Measurements from ENCODE around the gene NOPCHAP1.

Gene NOPCHAP1

DNA sequence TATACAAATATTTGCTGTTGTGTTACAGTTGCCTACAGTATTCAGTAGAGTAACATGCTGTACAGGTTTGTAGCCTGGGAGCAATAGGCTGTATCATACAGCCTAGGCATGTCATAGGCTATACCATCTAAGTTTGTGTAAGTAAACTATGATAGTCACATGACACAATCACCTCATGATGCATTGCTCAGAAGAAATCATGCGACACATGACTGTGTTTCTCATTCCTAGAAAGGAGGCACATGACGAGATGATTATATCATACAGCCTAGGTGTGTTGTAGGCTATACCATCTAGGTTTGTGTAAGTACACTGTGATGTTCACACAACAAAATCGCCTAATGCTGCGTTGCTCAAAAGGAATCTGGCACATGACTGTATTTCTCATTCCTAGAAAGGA, 31.9 kb downstream of the NOPCHAP1 start:
- DNase-seq (ENCODE audit: extremely low read depth in 1 of 2, low read depth in 1 of 2), result no peak

GRCh38 chr12:105018776-105019175, 32.7 kb downstream of the NOPCHAP1 start:
- no peak for DNase-seq (ENCODE audit: extremely low read depth in 1 of 2, low read depth in 1 of 2)

- DNase-seq (ENCODE audit: extremely low read depth in 1 of 2, low read depth in 1 of 2), result no peak
These were observed 34.3 kb downstream of the NOPCHAP1 start for GRCh38 chr12:105020241-105020962.

DNA sequence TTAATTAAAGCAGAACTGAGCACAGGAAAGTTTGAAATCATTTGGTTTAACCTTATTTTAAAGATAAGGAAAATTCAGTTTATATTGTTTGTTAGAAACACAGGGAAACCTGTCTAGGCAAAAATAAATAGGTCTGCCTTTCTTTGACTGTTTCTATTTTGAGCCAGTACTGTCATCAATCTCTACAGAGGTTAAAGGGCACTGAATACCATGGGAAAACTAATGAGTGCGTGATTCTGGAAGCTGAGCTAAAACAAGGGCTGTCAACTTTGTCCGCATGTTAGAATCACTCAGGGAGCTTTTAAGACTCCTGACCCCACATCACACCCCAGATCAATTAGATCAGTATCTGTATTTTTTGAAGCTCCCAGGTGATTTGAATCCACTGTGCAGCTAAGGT, 38.8 kb downstream of the NOPCHAP1 start:
- DNase-seq (ENCODE audit: extremely low read depth in 1 of 2, low read depth in 1 of 2), result no peak

- no peak for DNase-seq (ENCODE audit: extremely low read depth in 1 of 2, low read depth in 1 of 2)
These were observed 39.8 kb downstream of the NOPCHAP1 start for GRCh38 chr12:105025890-105026289.

DNA sequence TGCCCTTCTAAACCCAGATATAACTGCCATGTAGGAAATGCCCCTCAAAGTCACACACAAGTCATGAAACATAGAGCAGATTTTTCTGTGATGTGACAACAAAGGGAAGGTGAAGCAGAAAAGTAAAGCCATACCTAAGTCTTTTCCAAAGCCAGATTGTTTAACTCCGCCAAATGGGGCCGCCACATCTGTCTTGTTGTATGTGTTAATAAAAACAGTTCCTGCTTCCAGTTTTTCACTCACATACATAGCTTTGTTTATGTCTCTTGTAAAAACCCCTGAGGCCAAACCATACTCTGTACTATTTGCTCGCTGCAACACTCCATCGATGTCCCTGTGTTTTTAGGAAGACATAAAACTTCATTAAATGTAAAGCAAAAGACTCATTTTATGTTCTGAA, 40.3 kb downstream of the NOPCHAP1 start:
- DNase-seq (ENCODE audit: extremely low read depth in 1 of 2, low read depth in 1 of 2), result no peak

- DNase-seq (ENCODE audit: extremely low read depth in 1 of 2, low read depth in 1 of 2), result no peak
These were observed 45.0 kb downstream of the NOPCHAP1 start for GRCh38 chr12:105030820-105031807.

- no peak for DNase-seq (ENCODE audit: extremely low read depth in 1 of 2, low read depth in 1 of 2)
These were observed 46.7 kb downstream of the NOPCHAP1 start for GRCh38 chr12:105032703-105033357.

- no peak for DNase-seq (ENCODE audit: extremely low read depth in 1 of 2, low read depth in 1 of 2)
These were observed 47.7 kb downstream of the NOPCHAP1 start for GRCh38 chr12:105033851-105034250.

Data from stimulated activated CD8-positive, alpha-beta memory T cell treated with anti-CD3 and anti-CD28 coated beads, Interleukin-7, amount 100 ng/mL, for 48 hours (primary cell).